WTC11 (cell line): ENCODE data around the gene SHANK3. TPM values are rescaled to one million over a fixed set of nuclear protein-coding genes. Genes with fewer than 3 reads are reported as not detected.
"Not testable (repeated sequence)": the region's sequence is repeated elsewhere in the genome, so short reads cannot be mapped to it uniquely, and the experiment has no call there.

ENCODE experiments used
- ATAC-seq: fragments of 200-7000 bp; cut with Tn5 transposase; 2 replicates; pipeline ENCODE4 v1.10.0; 2021; ENCODE audit warnings: mild to moderate bottlenecking, moderate library complexity
- CTCF ChIA-PET: fragments of 300-600 bp; sonication (Branson Sonifier 250); formaldehyde crosslinking; loops from one replicate; lab custom pipeline; 2021; ENCODE audit warnings: antibody characterized with exemption; lab: Charles Lee
- POLR2A ChIA-PET: fragments of 350-600 bp; sonication (Branson Sonifier 250); formaldehyde crosslinking; loops from one replicate; lab custom pipeline; 2021; ENCODE audit warnings: antibody characterized with exemption; lab: Charles Lee
- DNase-seq: peaks from one replicate; pipeline ENCODE4 v3.0.0; 2021; ENCODE audit warnings: low spot score
- H3K27ac Mint-ChIP-seq: 2 replicates; pipeline ENCODE4 v1.8.0; 2021; ENCODE audit warnings: mixed read lengths
- H3K27me3 Mint-ChIP-seq: 2 replicates; pipeline ENCODE4 v1.8.0; 2021; ENCODE audit warnings: low read depth, mild to moderate bottlenecking, moderate library complexity, mixed read lengths
- H3K36me3 Mint-ChIP-seq: 2 replicates; pipeline ENCODE4 v1.8.0; 2021; ENCODE audit warnings: mixed read lengths
- H3K4me1 Mint-ChIP-seq: 2 replicates; pipeline ENCODE4 v1.8.0; 2022; ENCODE audit warnings: mixed read lengths
- H3K4me3 Mint-ChIP-seq: 2 replicates; pipeline ENCODE4 v1.8.0; 2021; ENCODE audit warnings: mild to moderate bottlenecking, moderate library complexity, mixed read lengths
- H3K9me3 Mint-ChIP-seq: 2 replicates; pipeline ENCODE4 v1.8.0; 2021; ENCODE audit warnings: mixed read lengths
- CREM ChIP-seq: sonication (generic); formaldehyde crosslinking; IDR thresholded peaks from 2 replicates; pipeline ENCODE4 v1.8.1; 2022; ENCODE audit warnings: mild to moderate bottlenecking, missing genetic modification reagents, moderate library complexity
- PRRX2 ChIP-seq: fragments of 250-450 bp; sonication (Bioruptor Pico); IDR thresholded peaks from 2 replicates; pipeline ENCODE4 v1.8.0; 2021; ENCODE audit warnings: mild to moderate bottlenecking
- SMAD4 ChIP-seq: sonication (generic); formaldehyde crosslinking; IDR thresholded peaks from 2 replicates; pipeline ENCODE4 v1.8.0; 2022; ENCODE audit warnings: mild to moderate bottlenecking, missing genetic modification reagents
- SP1 ChIP-seq: sonication (generic); formaldehyde crosslinking; conservative IDR thresholded peaks from 2 replicates; pipeline ENCODE4 v1.8.1; 2022; ENCODE audit warnings: missing genetic modification reagents
- TCF7 ChIP-seq: sonication (generic); formaldehyde crosslinking; IDR thresholded peaks from 2 replicates; pipeline ENCODE4 v1.8.0; 2022; ENCODE audit warnings: mild to moderate bottlenecking, low read depth, missing genetic modification reagents, moderate library complexity
- TEAD4 ChIP-seq: sonication (generic); formaldehyde crosslinking; IDR thresholded peaks from 2 replicates; pipeline ENCODE4 v1.8.0; 2022; ENCODE audit warnings: mild to moderate bottlenecking, missing genetic modification reagents
- ZNF263 ChIP-seq: sonication (generic); formaldehyde crosslinking; IDR thresholded peaks from 2 replicates; pipeline ENCODE4 v1.8.1; 2022; ENCODE audit warnings: low read depth, mild to moderate bottlenecking, moderate library complexity, missing genetic modification reagents
- ZNF396 ChIP-seq: fragments of 250-450 bp; sonication (Bioruptor Pico); IDR thresholded peaks from 2 replicates; pipeline ENCODE4 v1.8.0; 2021; ENCODE audit warnings: mild to moderate bottlenecking, moderate library complexity, borderline replicate concordance
- ZNF416 ChIP-seq: fragments of 250-450 bp; sonication (Bioruptor Pico); IDR thresholded peaks from 2 replicates; pipeline ENCODE4 v1.9.0; 2021; ENCODE audit warnings: mild to moderate bottlenecking, inconsistent platforms
- ZNF671 ChIP-seq: fragments of 250-450 bp; sonication (Bioruptor Pico); IDR thresholded peaks from 2 replicates; pipeline ENCODE4 v1.8.0; 2021; ENCODE audit warnings: mild to moderate bottlenecking
- total RNA-seq: library from RNA; stranded (reverse); gene quantifications from 3 replicates; pipeline ENCODE4 v1.2.3, GENCODE V29; 2021
- TF ChIP-seq, protein P1 (sequence below): fragments of 250-450 bp; sonication (Bioruptor Pico); IDR thresholded peaks from 2 replicates; pipeline ENCODE4 v1.9.0; 2021; ENCODE audit warnings: mild to moderate bottlenecking, borderline replicate concordance
- TF ChIP-seq, protein P2 (sequence below): sonication (generic); formaldehyde crosslinking; IDR thresholded peaks from 2 replicates; pipeline ENCODE4 v1.8.1; 2023; ENCODE audit warnings: mild to moderate bottlenecking, missing genetic modification reagents
- TF ChIP-seq, protein P3 (sequence below): sonication (generic); formaldehyde crosslinking; IDR thresholded peaks from 2 replicates; pipeline ENCODE4 v1.8.0; 2022; ENCODE audit warnings: mild to moderate bottlenecking, missing genetic modification reagents
- TF ChIP-seq, protein P4 (sequence below): fragments of 250-450 bp; sonication (Bioruptor Pico); conservative IDR thresholded peaks from 2 replicates; pipeline ENCODE4 v1.9.0; 2021; ENCODE audit warnings: mild to moderate bottlenecking
- TF ChIP-seq, protein P5 (sequence below): sonication (generic); formaldehyde crosslinking; IDR thresholded peaks from 2 replicates; pipeline ENCODE4 v1.8.1; 2023; ENCODE audit warnings: mild to moderate bottlenecking, missing genetic modification reagents, moderate library complexity
- TF ChIP-seq, protein P6 (sequence below): sonication (generic); formaldehyde crosslinking; IDR thresholded peaks from 2 replicates; pipeline ENCODE4 v1.8.1; 2023; ENCODE audit warnings: mild to moderate bottlenecking, moderate library complexity, missing genetic modification reagents

SHANK3 gene
- total RNA-seq, 1 experiment from 2014 or later: 9.6 TPM

DNA sequence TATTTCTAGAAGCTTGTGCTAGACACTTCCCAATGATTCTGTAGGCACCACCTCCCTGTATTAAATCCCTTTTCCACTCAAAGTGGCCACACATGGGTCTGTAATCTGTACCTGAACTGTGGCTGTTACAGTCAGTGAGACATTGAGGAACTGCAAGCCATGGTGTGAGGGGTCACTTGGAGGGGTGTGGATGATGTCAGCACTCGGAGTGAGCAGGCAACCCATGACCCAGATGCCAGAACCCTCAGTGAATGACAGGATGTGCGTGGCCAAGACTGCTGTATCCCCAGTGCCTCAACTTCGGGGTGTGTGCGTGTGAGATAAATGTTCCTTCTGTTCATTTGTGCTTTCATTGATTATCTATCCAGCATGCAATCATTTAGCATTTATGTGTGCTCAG is 14.7 kb upstream of the SHANK3 start (continued):
- TF ChIP-seq, protein P1, sequence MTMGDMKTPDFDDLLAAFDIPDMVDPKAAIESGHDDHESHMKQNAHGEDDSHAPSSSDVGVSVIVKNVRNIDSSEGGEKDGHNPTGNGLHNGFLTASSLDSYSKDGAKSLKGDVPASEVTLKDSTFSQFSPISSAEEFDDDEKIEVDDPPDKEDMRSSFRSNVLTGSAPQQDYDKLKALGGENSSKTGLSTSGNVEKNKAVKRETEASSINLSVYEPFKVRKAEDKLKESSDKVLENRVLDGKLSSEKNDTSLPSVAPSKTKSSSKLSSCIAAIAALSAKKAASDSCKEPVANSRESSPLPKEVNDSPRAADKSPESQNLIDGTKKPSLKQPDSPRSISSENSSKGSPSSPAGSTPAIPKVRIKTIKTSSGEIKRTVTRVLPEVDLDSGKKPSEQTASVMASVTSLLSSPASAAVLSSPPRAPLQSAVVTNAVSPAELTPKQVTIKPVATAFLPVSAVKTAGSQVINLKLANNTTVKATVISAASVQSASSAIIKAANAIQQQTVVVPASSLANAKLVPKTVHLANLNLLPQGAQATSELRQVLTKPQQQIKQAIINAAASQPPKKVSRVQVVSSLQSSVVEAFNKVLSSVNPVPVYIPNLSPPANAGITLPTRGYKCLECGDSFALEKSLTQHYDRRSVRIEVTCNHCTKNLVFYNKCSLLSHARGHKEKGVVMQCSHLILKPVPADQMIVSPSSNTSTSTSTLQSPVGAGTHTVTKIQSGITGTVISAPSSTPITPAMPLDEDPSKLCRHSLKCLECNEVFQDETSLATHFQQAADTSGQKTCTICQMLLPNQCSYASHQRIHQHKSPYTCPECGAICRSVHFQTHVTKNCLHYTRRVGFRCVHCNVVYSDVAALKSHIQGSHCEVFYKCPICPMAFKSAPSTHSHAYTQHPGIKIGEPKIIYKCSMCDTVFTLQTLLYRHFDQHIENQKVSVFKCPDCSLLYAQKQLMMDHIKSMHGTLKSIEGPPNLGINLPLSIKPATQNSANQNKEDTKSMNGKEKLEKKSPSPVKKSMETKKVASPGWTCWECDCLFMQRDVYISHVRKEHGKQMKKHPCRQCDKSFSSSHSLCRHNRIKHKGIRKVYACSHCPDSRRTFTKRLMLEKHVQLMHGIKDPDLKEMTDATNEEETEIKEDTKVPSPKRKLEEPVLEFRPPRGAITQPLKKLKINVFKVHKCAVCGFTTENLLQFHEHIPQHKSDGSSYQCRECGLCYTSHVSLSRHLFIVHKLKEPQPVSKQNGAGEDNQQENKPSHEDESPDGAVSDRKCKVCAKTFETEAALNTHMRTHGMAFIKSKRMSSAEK (CRISPR knock-in tag): no peak
- TF ChIP-seq ZNF416 (no peak), ZNF263 (CRISPR knock-in tag) (no peak), CREM (no peak), SP1 (no peak)

DNA sequence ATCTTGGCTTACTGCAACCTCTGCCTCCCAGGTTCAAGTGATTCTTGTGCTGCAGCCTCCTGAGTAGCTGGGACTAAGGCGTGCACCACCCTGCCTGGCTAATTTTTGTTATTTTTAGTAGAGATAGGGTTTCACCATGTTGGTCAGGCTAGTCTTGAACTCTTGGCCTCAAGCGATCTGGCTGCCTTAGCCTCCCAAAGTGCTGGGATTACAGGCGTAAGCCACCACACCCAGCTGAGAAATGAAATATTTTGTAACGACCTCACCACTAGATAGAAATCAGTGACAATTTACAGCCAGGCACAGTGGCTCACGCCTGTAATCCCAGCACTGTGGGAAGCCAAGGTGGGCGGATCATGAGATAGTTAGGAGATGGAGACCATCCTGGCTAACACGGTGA is 12.9 kb upstream of the SHANK3 start:
- H3K27me3 Mint-ChIP-seq: peaks cover 79% of the 10 kb centered on the region
- CTCF ChIA-PET: interaction anchor here (0.7 kb wide), 1 partner anchor 31 kb away, joined by 3 read pairs; no protein-coding TSS in a partner anchor

DNA sequence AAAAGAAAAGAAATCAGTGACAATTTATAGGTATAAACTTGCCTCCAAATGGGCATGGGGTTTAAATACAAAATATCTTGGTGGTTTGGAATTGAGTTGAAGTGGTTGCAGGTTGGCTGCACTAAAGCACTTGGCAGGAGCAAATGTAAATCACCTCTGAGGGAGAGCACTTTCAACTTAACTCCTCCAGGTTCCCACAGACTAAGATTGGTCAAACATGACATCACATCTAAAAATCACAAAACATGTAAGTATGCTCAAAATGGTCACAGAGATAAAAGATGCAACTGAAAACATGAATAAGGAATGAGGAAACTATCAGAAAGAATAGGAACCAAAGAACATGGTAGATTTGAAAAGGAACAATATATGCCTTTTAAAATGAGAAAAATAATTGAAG is 12.3 kb upstream of the SHANK3 start:
- Mint-ChIP-seq H3K9me3 (peaks cover 10% of the 10 kb centered on the region), H3K4me3 (no peak overlapping the region), H3K27ac (no peak overlapping the region), H3K27me3 (peaks cover 77% of the 10 kb centered on the region), H3K4me1 (no peaks in the 10 kb centered on the region), H3K36me3 (no peaks in the 10 kb centered on the region)
- DNase-seq (no peak), ATAC-seq (no peak)
- ChIA-PET POLR2A (no interaction called here), CTCF (interaction anchor here (0.7 kb wide), 1 partner anchor 30 kb away, joined by 3 read pairs; no protein-coding TSS in a partner anchor)
- TF ChIP-seq, protein P2, sequence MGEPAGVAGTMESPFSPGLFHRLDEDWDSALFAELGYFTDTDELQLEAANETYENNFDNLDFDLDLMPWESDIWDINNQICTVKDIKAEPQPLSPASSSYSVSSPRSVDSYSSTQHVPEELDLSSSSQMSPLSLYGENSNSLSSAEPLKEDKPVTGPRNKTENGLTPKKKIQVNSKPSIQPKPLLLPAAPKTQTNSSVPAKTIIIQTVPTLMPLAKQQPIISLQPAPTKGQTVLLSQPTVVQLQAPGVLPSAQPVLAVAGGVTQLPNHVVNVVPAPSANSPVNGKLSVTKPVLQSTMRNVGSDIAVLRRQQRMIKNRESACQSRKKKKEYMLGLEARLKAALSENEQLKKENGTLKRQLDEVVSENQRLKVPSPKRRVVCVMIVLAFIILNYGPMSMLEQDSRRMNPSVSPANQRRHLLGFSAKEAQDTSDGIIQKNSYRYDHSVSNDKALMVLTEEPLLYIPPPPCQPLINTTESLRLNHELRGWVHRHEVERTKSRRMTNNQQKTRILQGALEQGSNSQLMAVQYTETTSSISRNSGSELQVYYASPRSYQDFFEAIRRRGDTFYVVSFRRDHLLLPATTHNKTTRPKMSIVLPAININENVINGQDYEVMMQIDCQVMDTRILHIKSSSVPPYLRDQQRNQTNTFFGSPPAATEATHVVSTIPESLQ (CRISPR knock-in tag): no peak
- TF ChIP-seq ZNF396 (no peak), TCF7 (CRISPR knock-in tag) (no peak), TEAD4 (CRISPR knock-in tag) (no peak)

More for the DNA sequence above, 12.9 kb upstream of the SHANK3 start:
- H3K27ac Mint-ChIP-seq, H3K4me3 Mint-ChIP-seq, POLR2A ChIA-PET, H3K4me1 Mint-ChIP-seq, DNase-seq, ATAC-seq, H3K36me3 Mint-ChIP-seq: not testable (repeated sequence)
- peaks cover 11% of the 10 kb centered on the region for H3K9me3 Mint-ChIP-seq

DNA sequence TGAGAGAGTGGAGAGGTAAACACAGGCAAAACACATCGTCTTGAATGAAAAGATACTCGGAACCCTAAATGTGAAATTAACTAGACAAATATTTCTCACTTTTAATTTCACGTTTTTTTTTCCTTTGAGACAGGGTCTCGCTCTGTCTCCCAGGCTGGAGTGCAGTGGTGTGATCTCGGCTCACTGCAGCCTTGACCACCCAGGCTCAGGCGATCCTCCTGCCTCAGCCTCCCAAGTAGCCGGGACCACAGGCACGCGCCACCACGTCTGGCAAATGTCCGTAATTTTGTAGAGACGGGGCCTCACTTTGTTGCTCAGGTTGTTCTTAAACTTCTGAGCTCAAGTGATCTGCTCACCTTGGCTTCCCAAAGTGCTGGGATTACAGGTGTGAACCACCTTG is 7.4 kb upstream of the SHANK3 start:
- H3K4me1 Mint-ChIP-seq: no peaks in the 10 kb centered on the region
- no peak overlapping the region for H3K4me3 Mint-ChIP-seq
- H3K27ac Mint-ChIP-seq: no peak overlapping the region
- DNase-seq: no peak
- H3K27me3 Mint-ChIP-seq: peaks cover 73% of the 10 kb centered on the region
- H3K36me3 Mint-ChIP-seq: no peaks in the 10 kb centered on the region
- H3K9me3 Mint-ChIP-seq: peaks cover 5% of the 10 kb centered on the region
- CTCF ChIA-PET: interaction anchor here (1.2 kb wide), 1 partner anchor 110 kb away, joined by 3 read pairs; no protein-coding TSS in a partner anchor
- ATAC-seq: no peak
- POLR2A ChIA-PET: no interaction called here
- TF ChIP-seq, protein P3, sequence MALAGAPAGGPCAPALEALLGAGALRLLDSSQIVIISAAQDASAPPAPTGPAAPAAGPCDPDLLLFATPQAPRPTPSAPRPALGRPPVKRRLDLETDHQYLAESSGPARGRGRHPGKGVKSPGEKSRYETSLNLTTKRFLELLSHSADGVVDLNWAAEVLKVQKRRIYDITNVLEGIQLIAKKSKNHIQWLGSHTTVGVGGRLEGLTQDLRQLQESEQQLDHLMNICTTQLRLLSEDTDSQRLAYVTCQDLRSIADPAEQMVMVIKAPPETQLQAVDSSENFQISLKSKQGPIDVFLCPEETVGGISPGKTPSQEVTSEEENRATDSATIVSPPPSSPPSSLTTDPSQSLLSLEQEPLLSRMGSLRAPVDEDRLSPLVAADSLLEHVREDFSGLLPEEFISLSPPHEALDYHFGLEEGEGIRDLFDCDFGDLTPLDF (CRISPR knock-in tag): no peak
- TF ChIP-seq ZNF671 (CRISPR knock-in tag): no peak
- TF ChIP-seq, protein P4, sequence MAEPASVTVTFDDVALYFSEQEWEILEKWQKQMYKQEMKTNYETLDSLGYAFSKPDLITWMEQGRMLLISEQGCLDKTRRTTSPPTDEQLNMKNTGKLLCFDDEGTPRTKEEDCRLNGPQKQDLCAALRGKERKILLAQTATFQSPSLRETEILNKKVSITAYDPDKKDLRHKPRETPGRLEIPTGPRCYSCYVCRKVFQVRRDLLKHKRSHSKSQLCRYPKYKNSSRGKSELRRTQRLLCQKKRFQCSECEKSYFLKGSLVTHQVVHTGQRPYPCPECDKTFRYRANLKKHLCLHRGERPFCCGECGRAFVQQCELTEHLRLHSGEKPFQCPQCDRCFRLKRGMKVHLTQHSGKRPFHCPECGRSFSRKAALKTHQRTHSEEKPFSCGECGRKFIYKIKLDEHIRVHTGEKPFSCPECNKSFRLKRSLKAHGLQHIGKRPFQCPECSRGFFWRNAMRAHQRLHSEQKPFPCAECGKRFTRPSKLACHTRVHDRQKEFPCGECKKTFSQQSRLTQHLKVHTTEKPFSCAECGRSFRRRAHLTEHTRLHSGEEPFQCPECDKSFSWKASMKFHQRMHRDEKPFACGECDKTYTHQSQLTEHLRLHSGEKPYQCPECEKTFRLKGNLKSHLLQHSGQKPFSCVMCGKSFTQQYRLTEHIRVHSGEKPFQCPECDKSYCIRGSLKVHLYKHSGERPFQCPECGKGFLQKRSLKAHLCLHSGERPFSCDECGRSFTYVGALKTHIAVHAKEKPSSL: no peak
- TF ChIP-seq PRRX2 (CRISPR knock-in tag): no peak
- TF ChIP-seq, protein P5, sequence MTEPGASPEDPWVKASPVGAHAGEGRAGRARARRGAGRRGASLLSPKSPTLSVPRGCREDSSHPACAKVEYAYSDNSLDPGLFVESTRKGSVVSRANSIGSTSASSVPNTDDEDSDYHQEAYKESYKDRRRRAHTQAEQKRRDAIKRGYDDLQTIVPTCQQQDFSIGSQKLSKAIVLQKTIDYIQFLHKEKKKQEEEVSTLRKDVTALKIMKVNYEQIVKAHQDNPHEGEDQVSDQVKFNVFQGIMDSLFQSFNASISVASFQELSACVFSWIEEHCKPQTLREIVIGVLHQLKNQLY (CRISPR knock-in tag): no peak
- TF ChIP-seq, protein P6, sequence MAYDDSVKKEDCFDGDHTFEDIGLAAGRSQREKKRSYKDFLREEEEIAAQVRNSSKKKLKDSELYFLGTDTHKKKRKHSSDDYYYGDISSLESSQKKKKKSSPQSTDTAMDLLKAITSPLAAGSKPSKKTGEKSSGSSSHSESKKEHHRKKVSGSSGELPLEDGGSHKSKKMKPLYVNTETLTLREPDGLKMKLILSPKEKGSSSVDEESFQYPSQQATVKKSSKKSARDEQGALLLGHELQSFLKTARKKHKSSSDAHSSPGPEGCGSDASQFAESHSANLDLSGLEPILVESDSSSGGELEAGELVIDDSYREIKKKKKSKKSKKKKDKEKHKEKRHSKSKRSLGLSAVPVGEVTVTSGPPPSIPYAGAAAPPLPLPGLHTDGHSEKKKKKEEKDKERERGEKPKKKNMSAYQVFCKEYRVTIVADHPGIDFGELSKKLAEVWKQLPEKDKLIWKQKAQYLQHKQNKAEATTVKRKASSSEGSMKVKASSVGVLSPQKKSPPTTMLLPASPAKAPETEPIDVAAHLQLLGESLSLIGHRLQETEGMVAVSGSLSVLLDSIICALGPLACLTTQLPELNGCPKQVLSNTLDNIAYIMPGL (CRISPR knock-in tag): no peak
- no peak for TF ChIP-seq SMAD4 (CRISPR knock-in tag)
